Bronchial epithelial cell (primary cell): ENCODE measurements around the gene GJD3. TPM values are rescaled to one million over a fixed set of nuclear protein-coding genes. Genes with fewer than 3 reads are reported as not detected.

Experiments
- DNase-seq: peaks from one replicate; pipeline ENCODE4 v3.0.0-alpha.2; 2010; ENCODE audit warnings: low read depth
- FAIRE-seq: peaks from 2 replicates; lab custom pipeline; 2011; peaks lifted over from hg19 to GRCh38; lab: Jason Lieb, UNC
- H3K27me3 ChIP-seq: 2 replicates; pipeline ENCODE4 v1.5.1; 2011; ENCODE audit warnings: low read length; ENCODE audit not compliant: control insufficient read depth, insufficient read depth
- H3K36me3 ChIP-seq: 2 replicates; pipeline ENCODE4 v1.5.1; 2011; ENCODE audit warnings: low read length; ENCODE audit not compliant: control insufficient read depth, insufficient read depth
- H3K4me3 ChIP-seq: 2 replicates; pipeline ENCODE4 v1.5.1; 2011; ENCODE audit warnings: mild to moderate bottlenecking, low read depth, low read length, control low read depth
- CTCF ChIP-seq: IDR thresholded peaks from 2 replicates; pipeline ENCODE4 v1.5.1; 2011; ENCODE audit warnings: mild to moderate bottlenecking, moderate library complexity, low read length, control low read depth, inconsistent platforms; ENCODE audit not compliant: insufficient read depth, severe bottlenecking
- total RNA-seq: library from RNA; depleted of rRNA; stranded (reverse); fragments of >200 nt; gene quantifications from 2 replicates; pipeline ENCODE4 v1.2.1, GENCODE V29; 2014

The GJD3 gene
- total RNA-seq, 1 donor from 2014 or later: 0.53 TPM

DNA sequence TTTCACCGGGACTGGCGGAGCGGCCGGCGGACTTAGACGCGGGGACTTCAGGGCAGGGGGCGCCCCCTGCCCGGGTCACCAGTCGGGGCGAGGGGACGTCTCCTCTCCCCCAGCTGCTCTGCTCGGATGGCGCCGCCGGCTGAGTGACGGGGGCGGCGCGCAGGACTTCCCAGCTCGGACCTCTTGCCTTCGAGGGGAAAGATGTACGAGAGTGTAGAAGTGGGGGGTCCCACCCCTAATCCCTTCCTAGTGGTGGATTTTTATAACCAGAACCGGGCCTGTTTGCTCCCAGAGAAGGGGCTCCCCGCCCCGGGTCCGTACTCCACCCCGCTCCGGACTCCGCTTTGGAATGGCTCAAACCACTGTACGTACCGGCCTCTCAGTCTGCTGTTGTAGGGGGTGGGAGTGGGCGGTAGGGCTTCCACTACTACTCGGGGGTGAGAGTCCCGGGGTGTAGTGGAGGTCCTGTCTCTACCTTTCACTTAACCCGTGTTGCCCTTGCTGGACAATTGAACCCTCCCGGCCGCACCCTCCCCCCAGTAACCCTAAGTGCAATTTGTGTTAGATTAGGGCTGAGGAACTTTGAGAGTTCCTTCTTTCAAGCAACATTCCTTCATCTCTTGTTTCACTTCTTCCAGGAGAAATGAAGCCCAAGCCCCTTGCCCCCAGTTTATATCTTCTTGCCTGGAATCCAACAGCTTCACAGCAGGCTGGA is 21.9 kb downstream of the GJD3 start:
- no peak for TF ChIP-seq CTCF
- DNase-seq (no peak), FAIRE-seq (no peak)
- H3K36me3 ChIP-seq: no peaks in the 10 kb centered on the region
- H3K27me3 ChIP-seq: no peaks in the 10 kb centered on the region
- H3K4me3 ChIP-seq: peak overlapping the region; percentile 57

GRCh38 chr17:40341808-40342503 is 22.6 kb downstream of the GJD3 start:
- DNase-seq: no peak
- FAIRE-seq: no peak
- Histone ChIP-seq H3K4me3 (peak overlapping the region; percentile 57), H3K36me3 (no peaks in the 10 kb centered on the region), H3K27me3 (no peaks in the 10 kb centered on the region)
- no peak for TF ChIP-seq CTCF

GRCh38 chr17:40340880-40341807 is 23.4 kb downstream of the GJD3 start:
- DNase-seq: peak; percentile 58
- no peak for FAIRE-seq

DNA sequence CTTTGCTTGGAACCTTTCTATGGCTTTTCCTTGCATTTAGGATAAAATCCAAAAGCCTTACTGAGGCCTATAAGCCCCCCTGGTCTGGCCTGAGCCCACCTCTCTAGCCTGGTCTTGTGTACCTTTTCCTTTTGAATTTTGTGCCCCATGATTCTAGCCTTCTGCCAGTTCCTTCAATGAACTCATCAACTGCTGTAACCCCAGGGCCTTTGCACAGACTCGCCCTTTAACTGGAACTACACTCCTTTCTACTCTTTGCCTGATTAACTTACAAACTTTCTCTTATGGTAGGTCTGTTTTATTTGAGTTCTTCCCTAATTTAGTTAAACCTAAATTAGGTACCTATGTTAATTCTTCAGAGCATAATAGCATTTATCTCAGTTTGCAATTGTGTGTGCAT is 24.2 kb downstream of the GJD3 start:
- no peaks in the 10 kb centered on the region for H3K36me3 ChIP-seq
- no peaks in the 10 kb centered on the region for H3K27me3 ChIP-seq
- TF ChIP-seq CTCF: no peak
- no peak overlapping the region for H3K4me3 ChIP-seq
- DNase-seq (no peak), FAIRE-seq (no peak)

More at GRCh38 chr17:40340880-40341807, 23.4 kb downstream of the GJD3 start:
- Histone ChIP-seq H3K36me3 (no peaks in the 10 kb centered on the region), H3K4me3 (peak overlapping the region; percentile 57), H3K27me3 (no peaks in the 10 kb centered on the region)
- peak; percentile 10 for TF ChIP-seq CTCF

DNA sequence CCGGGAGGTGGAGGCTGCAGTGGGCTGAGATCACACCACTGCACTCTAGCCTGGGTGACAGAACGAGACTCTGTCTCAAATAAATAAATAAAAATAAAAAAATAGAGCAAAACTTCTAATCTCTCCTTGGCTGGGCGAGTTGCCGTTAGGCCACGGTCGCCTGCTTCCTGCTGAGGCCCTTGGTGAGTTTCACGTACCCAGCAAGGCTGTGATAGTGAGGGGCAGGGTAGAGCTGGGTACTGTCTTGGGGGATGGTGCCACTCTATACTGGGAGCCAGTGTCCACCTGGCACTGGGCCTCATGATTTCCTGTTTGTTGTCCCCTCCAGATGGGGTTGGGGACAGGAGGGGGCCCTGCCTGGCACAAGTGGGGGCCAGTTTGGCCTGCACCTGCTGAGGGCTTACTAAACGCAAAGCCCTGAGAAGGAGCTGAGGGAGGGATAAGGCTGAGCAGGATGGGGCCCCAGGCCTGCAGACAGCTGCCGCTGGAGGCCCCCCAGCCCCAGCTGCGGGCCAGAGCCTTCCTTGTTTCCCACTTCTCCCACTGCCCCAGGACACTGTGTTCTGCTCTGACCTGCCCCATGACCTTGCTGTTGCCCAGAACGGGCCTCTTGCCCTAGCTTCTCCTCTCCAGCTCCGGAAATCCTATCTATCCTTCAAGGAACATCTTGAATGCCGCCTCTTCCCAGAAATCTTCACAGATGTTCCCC is 25.4 kb downstream of the GJD3 start:
- Histone ChIP-seq H3K36me3 (no peaks in the 10 kb centered on the region), H3K27me3 (no peaks in the 10 kb centered on the region), H3K4me3 (no peak overlapping the region)
- FAIRE-seq: no peak
- no peak for TF ChIP-seq CTCF
- no peak for DNase-seq
